Heart left ventricle (tissue), 13 donors: ENCODE data around the gene USP13.

Source experiments
- POLR2A ChIP-seq, 2 donors: fragments of 450-650 bp; IDR thresholded peaks; one replicate each; pipeline ENCODE4 v1.6.1; 2017; ENCODE audit warnings: antibody characterized with exemption in 2 of 2, mild to moderate bottlenecking in 2 of 2, moderate library complexity in 2 of 2
- TF ChIP-seq, protein P1 (sequence below), 12 donors: fragments of 200-600 bp; sonication (generic) in 4 of 12; IDR thresholded peaks; one replicate each; pipeline versions ENCODE4 v1.5.0 to v1.8.0; 2018 to 2022; ENCODE audit warnings: antibody characterized with exemption in 12 of 12, mild to moderate bottlenecking in 5 of 12
- donor health status: ischemic (EF 13 %, LVEDD 7.1; RV severe dilation, severe dysfunction).
- donor health status: DM: no; HTN: yes; CAD: no.
- donor health status: DM: no; HTN: no; CAD: no.
- donor health status: ischemic (EF 25% LVEDD 6.9; RV normal size, moderate dysfunction).
- donor health status: ischemic (EF 25% LVEDD 5.7; RV mildly dilated, moderate dysfunction).
- donor health status: ischemic (EF 35%, LVEDD 5.7; RV mildly dilated, moderate dysfunction).
- donor health status: nonischemic (EF 11% LVEDD 7.7; RV severe dilation, severe dysfunction).
- donor health status: DM: yes; HTN: yes; CAD: no.
- donor health status: PGD.
- donor health status: ischemic (EF 29% LVEDD 5.4; RV normal size, mild dysfunction).
- donor health status: nonischemic (EF 23%, LVEDD 6.1; RV moderate dilation, normal function).

DNA sequence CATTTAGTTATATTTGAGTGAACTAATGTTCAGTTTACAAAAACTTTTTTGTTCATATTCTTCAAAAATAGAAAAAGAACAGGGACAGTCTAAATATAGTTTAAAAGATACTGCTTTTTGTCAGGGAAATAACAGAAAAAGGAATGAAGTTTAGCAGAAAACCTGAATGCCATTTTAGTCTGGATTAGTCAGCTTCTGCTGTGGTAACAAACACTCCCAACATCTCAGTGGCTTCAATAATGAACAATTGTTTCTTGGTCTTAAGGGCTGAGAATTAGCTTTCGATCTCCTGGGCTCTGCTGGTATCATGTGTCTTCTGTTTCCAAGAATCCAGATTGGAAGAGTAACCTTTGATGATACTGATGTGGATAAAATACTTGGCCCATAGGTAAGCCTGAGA is 12.4 kb upstream of the USP13 start:
- TF ChIP-seq, protein P1, sequence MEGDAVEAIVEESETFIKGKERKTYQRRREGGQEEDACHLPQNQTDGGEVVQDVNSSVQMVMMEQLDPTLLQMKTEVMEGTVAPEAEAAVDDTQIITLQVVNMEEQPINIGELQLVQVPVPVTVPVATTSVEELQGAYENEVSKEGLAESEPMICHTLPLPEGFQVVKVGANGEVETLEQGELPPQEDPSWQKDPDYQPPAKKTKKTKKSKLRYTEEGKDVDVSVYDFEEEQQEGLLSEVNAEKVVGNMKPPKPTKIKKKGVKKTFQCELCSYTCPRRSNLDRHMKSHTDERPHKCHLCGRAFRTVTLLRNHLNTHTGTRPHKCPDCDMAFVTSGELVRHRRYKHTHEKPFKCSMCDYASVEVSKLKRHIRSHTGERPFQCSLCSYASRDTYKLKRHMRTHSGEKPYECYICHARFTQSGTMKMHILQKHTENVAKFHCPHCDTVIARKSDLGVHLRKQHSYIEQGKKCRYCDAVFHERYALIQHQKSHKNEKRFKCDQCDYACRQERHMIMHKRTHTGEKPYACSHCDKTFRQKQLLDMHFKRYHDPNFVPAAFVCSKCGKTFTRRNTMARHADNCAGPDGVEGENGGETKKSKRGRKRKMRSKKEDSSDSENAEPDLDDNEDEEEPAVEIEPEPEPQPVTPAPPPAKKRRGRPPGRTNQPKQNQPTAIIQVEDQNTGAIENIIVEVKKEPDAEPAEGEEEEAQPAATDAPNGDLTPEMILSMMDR (IDR thresholded peaks at IDR 0.05), result no peak
- no peak for TF ChIP-seq POLR2A (IDR thresholded peaks at IDR 0.05)
